Activated CD8-positive, alpha-beta memory T cell treated with anti-CD3 and anti-CD28 coated beads, Interleukin-2, amount 50 U/mL, for 48 hours (primary cell): ENCODE measurements around the gene SAMM50.
A peak's percentile ranks its signal among the peaks of the same experiment; 100 is the strongest.

Experiments used
- DNase-seq: peaks from one replicate; pipeline ENCODE4 v3.0.0-alpha.2; 2020

Gene SAMM50

DNA sequence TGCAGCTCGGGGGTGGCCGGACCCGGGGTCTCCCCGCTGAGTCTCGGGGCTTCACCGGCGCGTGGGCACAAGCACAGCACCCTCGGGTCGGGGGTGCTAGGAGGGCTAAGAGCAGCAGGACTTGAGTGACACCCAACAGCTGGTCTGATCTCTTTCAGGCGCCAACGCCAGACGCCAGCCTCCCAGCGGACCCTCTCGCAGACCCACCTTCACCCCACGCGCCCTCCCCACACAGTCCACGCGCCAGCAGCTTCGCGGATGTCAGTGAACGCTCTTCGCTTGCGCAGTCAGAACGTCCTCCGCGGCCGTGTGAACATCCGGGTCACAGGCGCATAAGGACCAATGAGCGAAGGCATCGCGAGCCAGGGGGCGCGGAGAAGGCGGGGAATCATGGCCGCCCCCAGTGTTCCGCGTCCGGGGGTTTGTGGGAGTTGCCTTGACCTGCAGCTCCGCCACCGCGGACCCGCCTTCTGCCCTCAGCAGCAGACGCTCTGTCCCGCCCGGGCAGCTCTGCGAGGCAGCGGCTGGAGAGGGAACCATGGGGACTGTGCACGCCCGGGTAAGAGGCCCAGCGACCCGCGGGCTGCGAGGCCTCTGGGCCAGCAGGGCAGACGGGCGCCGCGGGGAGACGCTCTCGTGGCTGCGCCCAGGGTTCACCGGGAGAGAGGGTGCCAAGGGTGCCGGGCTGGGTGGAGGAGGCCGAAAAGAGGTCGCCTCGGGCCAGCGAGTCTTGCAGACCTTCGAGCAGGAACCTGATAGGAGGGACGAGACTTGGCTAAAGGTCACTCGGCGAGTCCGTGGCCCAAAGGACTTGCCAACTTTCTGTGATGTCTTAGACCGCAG lies at the start of gene SAMM50:
Gene SAMM50 (plus strand): TSS at position 403 of the 843 bp plus-strand sequence. CDS start 136 bp downstream, at position 539.
- peak; percentile 94 for DNase-seq

DNA sequence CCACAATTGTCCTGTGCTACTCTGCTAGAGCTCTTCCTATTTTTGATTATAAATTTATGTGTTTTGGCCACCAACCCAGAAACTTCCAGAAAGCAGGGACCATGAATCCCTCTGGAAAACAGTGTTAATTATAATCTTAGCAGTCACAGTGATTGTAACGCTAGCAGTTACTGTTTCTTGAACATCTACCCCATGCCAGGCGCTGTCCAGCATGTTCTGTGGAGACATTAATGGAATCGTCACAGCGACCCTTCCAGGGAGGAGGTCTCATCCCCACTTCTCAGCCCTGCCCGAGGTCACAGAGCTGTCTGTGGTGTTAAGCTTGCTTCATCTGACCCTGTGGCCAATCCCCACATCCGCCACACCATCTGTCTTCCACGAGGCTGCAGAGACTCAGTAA lies 49.6 kb upstream of the SAMM50 start:
- DNase-seq: no peak

DNA sequence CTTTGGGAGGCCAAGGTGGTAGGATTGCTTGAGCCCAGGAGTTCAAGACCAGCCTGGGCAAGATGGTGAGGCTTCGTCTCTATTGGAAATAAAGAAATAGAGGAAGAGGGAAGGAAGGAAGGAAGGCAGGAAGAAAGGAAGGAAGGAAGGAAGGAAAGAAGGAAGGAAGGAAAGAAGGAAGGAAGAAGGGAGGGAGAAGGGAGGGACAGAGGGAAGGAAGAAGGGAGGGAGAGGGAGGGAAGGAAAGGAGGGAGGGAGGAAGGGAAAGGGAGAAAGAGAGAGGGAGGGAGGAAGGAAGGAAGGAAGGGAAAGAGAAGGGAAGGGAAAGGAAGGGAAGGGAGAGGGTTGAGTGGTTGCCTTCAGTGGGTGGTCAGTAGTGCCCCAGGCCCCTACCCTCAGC lies 45.5 kb upstream of the SAMM50 start:
- DNase-seq: no peak

DNA sequence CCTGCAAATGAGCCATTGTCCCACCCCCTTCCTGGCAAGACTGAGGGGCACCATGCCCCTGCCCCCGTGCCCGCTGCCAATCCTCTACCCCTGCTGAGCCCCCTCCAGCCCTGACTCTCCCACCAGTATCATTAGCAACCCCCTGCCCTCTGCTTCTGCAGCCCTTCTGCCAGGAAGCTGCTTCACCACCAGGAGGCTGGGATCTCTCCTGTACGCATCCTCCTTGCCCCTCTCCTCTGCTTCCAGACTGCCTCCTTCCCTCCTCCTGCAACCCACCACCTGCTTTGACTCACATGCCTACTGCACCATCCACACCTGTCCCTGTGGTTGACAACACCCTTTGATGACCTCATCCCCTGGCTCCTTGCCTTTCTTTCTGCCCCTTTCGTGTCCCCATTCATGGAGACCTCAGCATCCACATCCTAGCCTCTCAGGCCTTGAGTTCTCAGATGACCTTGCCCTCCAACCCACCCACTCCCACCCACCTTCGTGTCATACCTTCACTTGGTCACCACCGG lies 45.0 kb upstream of the SAMM50 start:
- DNase-seq: no peak

DNA sequence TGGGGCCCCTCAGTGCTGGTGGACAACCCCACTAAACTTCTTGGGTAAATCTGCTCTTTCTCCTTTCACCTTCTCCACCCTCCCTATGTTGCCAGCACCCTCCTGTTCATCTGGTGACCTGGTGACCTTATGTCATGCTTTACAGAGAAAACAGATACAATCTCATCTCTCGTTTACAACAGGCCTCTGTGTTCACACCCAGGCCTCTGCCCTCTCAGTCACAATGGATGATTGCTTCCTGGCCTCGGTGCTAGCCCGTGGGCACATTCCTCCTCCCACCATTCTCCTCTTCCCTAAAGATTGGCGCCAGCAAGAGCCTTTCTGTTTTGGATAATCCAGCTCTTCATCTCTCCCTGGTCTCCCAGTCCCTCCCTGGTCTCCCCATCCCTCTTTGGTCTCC lies 43.9 kb upstream of the SAMM50 start:
- no peak for DNase-seq

DNA sequence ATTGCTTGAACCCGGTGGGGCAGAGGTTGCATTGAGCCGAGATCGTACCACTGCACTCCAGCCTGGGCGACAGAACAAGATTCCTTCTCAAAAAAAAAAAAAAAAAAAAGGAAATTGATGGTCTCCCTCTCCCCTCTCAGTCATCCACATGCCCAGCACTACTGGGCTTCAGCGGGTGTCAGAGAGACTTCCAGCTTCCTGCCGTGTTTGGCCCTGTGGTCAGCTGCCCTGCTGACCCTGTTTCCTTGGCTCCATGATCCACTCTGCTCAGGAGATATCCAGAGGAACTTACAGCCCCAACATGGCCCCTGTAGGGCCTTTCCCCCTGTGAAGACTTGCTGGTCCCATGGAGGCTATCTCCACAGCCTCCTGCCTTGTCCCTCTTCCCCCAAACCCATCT lies 37.7 kb upstream of the SAMM50 start:
- DNase-seq: no peak

DNA sequence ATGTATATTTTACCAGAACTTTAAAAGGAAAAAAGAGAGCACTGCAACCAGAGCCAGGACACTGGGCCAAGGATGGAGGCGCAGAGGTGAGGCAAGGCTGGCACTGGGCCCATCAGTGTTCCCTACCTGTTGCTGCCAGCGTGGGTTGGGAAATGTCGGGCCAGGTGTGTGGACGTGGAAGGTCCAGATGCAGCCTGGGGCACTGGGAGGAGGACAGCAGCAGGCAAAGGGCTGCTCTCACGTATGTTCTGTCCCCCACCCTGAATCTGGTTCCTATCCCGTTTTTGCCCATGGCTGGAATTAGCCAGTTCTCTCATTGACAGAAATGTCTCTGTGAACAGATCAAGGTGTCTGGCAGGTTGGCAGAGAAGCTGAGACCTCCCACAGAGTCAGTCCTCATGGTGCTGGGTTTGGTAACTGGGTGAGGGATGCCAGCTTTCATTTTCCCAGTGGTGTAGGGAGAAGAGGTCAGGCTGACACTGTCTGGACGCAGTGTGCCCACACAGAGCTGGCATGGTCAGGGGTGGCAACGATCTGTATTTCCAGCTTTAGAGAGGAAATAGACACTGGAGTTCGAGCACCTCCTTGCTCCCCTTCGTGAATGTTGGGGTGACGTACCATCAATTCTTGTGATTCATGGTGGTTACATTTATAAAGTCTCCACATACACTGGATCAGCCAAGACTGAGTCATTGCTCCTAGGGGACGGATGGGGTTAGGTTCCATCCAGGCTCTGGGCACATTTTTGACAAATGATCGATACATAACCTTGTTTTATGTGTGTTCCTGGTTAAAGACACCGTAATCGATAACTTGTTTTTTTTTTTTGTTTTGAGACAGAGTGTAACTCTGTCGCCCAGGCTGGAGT lies 35.9 kb upstream of the SAMM50 start:
- DNase-seq: no peak

DNA sequence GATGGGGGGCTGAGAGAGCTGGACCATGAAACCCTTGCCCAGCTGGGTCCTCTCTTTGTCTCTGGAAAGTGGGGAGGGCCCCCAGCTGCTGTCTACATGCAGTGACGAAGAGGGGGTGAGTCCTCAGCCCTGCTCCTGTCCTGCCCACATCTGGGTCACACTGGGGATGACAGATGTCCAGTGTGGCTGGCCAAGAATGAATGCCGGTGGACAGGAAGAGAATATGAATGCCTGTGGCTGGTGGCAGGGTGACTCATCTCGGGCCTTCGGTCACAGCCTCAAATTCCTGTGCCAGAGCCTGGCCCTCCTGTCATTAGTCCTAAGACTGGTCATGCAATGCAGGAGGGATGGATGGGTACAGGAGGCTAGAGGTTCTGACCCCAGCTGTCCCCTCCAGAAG lies 33.9 kb upstream of the SAMM50 start:
- DNase-seq: no peak

DNA sequence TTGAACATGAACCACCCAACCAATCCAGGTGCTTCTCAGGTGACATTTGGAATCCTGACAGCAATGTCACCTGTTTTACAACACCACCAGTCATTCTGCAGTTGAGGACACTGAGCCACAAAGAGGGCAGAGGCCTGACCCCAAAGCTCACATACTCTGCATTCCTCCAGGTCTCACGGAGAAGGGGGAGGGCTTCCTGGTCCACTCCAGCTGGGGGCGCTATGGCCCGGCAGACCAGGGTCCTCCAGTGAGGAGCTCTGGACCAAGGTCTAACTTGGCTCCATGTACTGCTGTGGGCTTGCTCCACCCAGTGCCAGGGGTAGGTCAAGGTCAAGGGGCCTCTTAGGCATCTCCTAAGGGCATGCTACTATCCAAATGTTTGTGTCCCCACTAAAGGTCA lies 33.1 kb upstream of the SAMM50 start:
- no peak for DNase-seq

DNA sequence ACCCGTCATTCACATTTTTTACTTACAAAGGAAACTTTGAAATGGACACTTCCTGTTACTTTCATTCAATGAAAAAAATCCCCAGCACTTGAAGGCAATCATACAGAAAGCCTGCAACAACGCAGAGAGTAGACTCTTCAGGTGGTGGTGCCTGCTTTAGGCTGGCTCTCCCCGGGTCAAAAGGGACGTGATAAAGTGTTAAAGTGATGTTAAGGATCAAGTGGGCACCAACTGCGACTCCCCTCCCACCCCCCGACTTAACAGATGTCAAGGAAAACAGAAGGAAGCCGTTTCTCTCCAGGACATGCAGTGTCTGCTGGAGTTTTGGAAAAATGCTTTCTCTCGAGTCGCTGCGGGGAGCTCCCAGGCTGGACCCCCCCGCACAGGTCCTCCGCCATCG lies 32.1 kb upstream of the SAMM50 start:
- DNase-seq: no peak

DNA sequence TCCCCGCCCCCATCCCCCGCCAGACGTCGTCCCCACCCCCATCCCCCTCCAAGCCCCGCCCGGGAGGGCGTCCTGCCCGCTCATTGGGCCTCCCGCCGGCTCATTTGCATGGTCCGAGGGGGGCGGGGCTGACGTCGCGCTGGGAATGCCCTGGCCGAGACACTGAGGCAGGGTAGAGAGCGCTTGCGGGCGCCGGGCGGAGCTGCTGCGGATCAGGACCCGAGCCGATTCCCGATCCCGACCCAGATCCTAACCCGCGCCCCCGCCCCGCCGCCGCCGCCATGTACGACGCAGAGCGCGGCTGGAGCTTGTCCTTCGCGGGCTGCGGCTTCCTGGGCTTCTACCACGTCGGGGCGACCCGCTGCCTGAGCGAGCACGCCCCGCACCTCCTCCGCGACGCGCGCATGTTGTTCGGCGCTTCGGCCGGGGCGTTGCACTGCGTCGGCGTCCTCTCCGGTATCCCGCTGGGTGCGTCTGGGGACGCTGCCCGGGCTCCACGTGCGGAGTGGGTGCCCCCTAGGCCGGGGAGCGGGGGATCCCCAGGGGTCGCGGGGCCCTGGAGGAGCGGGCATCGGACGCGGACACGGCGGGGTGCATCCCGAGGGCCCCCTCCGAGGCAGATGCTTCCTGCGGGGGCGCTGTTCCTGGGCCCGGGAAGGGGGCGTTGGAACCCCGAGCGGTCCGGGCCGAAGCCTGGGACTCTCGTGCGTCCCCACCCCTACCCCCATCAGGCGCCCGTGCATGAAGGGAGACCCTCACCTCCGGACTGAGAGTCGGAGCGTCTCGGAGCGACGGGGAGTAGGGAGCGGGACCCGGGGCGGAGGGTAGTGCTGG lies 31.4 kb upstream of the SAMM50 start, which contains the start of gene PNPLA3:
Gene PNPLA3 (plus strand): TSS at position 175 of the 834 bp plus-strand sequence. CDS start 107 bp downstream, at position 282.
- DNase-seq: peak; percentile 89

DNA sequence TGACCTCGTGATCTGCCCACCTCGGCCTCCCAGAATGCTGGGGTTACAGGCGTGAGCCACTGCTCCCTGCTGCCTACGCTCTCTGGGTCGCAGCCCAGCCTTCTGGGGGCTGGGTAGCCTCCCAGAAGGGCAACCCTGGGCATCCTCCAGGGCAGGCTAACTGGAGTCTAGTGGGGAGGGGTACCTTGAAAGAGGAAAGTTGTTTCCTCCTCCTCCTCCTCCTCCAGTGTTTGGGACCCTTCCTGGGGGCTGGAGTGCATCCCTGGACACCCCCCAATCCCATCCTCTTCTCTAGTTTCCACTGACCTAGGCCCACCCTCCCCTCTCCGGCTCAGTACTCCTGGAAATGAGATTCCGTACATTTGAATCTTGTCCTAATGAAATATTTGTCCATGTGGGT lies 30.4 kb upstream of the SAMM50 start:
- no peak for DNase-seq

DNA sequence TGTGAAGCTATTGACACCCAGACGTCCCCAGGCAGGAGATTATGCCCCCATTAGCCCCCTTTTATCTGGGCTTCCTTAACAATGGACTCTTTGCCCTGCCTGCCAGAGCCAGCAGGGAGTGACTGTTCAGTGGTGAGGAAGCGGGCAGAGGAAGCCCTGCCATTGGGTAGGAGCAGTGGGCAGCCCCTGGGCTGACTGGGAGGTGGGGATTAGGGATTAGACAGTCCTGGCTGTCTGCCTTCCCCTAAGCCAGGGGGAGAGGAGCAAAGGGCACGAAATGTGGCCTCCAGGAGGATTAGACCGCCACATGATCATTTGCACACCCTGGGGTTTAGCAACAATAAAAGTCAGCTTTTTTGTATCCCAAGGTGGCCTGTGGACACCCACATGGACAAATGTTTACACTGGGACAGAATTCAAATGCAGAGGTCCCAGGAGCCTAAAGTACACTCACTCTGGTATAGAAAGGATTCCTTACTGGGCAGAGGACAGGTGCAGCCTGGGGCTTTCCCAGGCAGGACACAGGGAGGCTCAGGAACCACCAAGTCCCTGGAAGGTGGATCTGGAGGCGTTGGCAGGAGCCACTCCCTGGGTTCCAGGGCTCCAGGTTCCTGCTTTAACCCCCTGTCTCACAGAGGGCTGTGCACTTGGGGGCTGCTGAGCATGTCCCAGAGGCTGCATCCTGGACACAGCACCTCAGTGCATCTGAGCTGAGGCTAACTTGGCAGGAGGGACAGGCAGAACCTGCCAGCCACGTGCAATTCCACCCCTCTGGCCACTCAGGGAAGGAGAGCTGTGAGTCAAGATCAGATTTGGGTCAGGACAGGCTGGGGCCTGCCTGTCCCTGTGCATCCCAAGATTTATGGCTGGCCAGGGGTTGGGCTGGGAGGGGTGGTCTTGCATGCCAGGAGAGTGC lies 29.6 kb upstream of the SAMM50 start:
- no peak for DNase-seq

DNA sequence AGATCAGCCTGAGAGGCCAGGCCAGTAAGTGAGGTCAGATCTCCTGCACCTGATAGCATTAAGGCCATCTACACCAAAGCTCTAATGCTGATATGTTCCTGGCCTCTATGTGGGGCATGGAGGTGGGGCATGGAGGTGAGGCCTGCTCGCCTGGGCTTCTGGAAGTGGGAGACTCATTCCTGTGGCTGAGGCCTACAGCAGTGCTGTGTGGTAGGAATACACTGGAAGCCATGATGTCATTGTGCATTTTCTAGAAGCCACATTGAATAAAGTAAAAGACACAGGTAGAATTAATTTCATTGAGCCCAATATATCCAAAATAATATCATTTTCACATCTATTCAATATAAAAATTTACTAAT lies 28.9 kb upstream of the SAMM50 start:
- no peak for DNase-seq

DNA sequence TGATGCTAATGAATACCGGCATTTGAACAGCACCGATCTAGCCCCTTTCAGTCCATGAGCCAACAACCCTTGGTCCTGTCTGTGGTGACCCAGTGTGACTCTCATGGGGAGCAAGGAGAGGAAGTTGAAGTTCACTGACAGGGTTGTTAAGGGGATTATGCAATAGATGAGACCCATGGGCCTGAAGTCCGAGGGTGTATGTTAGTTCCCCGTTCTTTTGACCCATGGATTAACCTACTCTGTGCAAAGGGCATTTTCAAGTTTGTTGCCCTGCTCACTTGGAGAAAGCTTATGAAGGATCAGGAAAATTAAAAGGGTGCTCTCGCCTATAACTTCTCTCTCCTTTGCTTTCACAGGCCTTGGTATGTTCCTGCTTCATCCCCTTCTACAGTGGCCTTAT lies 26.8 kb upstream of the SAMM50 start:
- no peak for DNase-seq

DNA sequence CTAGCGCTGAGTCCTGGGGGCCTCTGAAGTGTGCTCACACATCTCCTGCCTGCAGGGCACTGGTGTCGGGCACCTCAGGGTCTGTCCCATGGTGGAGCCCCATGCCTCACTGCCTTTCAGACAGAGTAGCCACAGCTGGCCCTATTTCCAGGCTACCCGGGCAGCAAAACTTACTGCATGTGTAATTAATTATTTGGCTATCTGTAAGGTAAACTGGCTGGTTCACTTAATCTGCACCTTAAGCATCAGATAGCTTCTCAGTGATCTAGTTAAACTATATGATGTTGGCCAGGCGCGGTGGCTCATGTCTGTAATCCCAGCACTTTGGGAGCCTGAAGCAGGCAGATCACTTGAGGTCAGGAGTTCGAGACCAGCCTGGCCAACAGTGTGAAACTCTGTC lies 26.3 kb upstream of the SAMM50 start:
- DNase-seq: no peak

DNA sequence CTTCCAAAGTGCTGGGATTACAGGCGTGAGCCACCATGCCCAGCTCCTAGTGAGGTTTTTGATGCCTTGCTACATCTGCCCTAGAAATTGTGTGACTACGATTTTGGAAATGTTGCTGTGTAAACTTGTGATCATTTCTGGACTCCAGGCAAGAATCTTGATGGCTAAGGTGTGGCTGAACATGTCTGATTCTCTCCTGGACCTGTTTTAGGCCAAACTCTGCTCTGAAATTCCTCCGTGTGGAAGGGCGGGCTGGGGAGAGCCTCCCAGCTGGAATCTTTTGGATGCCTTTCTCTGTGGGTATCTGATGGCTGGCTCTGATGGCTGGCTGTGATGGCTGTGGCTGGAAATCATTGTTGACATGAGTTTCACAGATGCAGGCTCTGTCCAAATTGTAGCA lies 23.5 kb upstream of the SAMM50 start:
- DNase-seq: no peak

DNA sequence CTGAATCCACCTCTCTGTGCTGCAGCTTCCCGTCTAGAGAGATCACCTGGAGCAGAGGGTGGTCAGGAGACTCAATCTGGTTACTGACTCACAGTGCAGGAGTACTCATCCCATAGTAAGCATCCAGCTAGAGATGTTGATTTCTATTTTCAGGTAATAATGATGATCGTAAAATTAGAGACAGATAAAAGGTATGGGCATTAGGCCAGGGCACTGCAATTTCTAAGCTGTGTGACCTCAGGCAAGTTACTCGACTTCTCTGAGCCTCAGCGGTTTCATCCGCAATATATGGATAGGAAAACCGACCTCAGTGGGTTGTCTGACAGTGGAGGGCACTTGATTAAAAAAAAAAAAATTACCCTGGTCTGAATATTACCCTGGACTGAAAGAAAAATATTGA lies 13.8 kb upstream of the SAMM50 start:
- no peak for DNase-seq

DNA sequence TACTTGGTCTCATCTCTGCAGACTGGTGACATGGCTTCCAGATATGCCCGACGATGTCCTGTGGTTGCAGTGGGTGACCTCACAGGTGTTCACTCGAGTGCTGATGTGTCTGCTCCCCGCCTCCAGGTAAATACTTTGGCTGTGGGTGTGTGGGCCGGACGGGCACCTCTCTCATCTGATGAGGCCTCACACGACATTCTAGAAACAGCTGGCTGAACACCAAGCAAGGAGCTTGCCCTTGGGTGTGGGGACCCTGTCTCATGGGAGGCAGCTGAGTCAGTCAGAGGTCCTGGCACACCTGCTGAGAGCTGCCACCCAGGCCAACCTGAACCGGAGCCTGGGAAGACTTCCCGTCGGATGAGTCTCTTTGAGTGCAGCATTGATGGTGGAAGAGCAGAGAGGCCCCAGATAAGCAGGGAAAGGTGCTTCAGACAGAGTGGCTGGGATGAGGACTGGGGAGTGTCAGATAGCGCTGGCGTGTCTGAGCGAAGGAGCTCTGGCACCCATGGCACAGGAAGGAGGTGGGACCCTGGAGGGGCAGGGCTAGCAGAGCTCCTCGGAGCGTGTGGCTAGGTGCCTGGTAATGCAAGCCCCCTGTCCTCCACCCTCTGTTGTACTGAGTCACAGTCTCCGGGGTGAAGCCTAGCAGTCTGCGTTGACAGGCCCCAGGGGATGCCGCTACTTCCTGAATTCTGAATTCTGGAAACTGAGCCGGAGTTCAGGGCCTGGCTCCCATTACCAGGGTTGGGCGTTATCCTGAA lies 10.4 kb upstream of the SAMM50 start:
- DNase-seq: no peak

DNA sequence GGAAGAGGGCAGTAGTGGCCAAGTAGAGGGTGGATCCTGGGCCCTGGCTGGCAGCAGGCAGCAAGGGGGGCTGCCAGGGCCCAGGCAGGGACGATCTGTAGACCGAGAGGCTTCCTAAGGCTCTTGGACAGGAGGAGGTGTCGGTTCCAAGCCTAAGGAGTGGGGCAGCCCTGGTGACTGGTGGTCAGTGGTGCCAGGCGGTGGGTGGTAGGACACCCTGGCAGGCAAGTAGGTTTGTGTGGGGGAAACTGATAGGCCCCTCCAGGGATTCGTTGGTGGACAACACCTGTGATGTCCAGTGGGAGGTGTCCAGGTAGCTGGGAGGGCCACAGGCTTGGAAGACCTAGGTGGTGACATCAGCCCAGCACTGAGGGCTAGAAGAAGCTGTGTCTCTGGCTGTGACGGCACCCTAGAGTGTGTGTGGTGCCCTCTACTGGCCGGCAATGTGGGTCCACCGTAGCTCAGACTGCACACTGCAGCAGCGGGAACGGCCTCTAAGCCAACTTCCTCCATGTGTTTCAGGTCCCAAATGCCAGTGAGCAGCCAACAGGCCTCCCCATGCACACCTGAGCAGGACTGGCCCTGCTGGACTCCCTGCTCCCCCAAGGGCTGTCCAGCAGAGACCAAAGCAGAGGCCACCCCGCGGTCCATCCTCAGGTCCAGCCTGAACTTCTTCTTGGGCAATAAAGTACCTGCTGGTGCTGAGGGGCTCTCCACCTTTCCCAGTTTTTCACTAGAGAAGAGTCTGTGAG lies 9.4 kb upstream of the SAMM50 start:
- peak; percentile 85 for DNase-seq

DNA sequence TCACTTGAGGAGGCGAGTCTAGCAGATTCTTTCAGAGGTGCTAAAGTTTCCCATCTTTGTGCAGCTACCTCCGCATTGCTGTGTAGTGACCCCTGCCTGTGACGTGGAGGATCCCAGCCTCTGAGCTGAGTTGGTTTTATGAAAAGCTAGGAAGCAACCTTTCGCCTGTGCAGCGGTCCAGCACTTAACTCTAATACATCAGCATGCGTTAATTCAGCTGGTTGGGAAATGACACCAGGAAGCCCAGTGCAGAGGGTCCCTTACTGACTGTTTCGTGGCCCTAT lies 8.9 kb upstream of the SAMM50 start:
- DNase-seq: no peak
